ENCODE measurements around the gene DIP2B.

- TF ChIP-seq CTCF (IDR thresholded peaks at IDR 0.05) (no peak), POLR2A (IDR thresholded peaks at IDR 0.05) (no peak)
Observed at GRCh38 chr12:50536831-50537537, 32.2 kb downstream of the DIP2B start.

All from adrenal gland (tissue), 5 donors.